Keratinocyte (primary cell): Measurements from ENCODE around the gene ARG1.

Experiments
- EZH2 ChIP-seq: IDR thresholded peaks from one replicate; pipeline ENCODE4 v1.6.1; 2012; ENCODE audit warnings: inconsistent platforms, mild to moderate bottlenecking, low read length, moderate library complexity
- TF ChIP-seq, protein P1 (sequence below), 3 experiments: IDR thresholded peaks in 1 of 3; conservative IDR thresholded peaks in 1 of 3; optimal IDR thresholded peaks in 1 of 3; 2 replicates in 2 of 3; 3 replicates in 1 of 3; pipeline versions ENCODE3 to v1.5.1; 2011; ENCODE audit warnings: low read length in 3 of 3, mild to moderate bottlenecking in 3 of 3, moderate library complexity in 2 of 3, control low read depth in 1 of 3, inconsistent platforms in 1 of 3; ENCODE audit not compliant: insufficient read depth in 2 of 3; ENCODE audit errors: extremely low read depth in 1 of 3

DNA sequence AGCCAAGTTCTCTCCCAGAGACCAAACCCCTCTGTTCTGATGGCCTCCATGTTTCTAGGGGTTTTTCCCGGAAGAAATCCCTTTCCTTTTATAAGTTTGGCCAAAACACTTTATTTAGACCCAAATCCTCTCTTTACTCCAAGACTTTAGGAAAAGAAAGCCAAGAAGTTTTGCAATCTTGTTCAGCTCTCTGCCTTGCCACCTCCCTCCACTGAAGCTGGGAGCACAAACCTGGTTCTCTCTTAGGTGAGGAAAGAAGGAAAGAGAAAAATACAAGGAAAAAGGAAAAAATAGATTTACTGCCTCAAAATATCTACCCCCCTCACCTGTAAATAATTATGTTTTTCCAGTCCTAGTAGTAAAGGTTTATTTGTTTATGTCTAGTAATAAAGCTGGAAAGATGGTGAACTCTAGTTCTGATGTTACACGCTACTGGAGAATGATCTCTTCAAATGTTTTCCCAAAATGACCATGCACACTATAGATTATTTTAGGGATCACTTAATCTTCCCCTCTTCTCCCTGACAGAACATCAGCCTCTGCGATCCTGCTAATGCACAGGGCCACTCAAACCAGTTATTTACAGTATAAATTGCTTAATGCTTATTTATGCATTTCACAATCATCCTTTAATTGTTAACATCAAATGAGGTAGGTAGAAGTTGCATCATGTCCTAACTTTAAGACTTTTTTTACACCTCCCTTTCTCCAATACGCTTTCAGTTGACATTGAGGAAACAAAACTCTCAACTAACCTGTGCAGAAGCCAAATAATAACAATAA lies 10.9 kb upstream of the ARG1 start:
- TF ChIP-seq, protein P1, sequence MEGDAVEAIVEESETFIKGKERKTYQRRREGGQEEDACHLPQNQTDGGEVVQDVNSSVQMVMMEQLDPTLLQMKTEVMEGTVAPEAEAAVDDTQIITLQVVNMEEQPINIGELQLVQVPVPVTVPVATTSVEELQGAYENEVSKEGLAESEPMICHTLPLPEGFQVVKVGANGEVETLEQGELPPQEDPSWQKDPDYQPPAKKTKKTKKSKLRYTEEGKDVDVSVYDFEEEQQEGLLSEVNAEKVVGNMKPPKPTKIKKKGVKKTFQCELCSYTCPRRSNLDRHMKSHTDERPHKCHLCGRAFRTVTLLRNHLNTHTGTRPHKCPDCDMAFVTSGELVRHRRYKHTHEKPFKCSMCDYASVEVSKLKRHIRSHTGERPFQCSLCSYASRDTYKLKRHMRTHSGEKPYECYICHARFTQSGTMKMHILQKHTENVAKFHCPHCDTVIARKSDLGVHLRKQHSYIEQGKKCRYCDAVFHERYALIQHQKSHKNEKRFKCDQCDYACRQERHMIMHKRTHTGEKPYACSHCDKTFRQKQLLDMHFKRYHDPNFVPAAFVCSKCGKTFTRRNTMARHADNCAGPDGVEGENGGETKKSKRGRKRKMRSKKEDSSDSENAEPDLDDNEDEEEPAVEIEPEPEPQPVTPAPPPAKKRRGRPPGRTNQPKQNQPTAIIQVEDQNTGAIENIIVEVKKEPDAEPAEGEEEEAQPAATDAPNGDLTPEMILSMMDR (optimal IDR thresholded peaks at IDR 0.05 in 1 of 3, IDR thresholded peaks at IDR 0.05 in 1 of 3, conservative IDR thresholded peaks at IDR 0.05 in 1 of 3; ENCODE audit: extremely low read depth in 1 of 3, insufficient read depth in 2 of 3, low read length in 3 of 3) = no peak
- no peak for TF ChIP-seq EZH2
